GM21529 (cell line): ENCODE results near the gene WWOX.

Experiments used
- ATAC-seq: cut with Tn5 transposase; IDR thresholded peaks from one replicate; pipeline ENCODE4 v1.9.1; 2021; ENCODE audit not compliant: unreplicated experiment

The WWOX gene

DNA sequence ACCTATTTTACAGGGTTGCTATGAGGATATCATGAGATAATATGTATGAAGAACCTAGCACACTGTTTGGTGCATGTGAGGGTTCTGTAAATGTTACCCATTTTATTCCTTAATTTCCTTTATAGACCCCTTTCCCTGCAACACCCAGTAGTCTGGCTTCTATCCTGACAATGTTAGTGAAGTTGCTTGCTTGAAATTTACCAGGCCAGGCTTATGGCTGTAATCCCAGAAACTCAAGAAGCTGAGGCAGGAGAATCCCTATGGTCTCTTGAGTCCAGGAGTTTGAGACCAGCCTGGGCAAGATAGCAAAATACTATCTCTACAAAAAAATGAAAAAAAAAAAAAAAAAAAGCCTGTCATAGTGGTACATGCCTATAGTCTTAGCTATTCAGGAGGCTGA lies 779.1 kb downstream of the WWOX start:
- no peak for ATAC-seq

- ATAC-seq: no peak
Observed at GRCh38 chr16:78879011-78879410, 779.6 kb downstream of the WWOX start.

GRCh38 chr16:78882150-78882549 lies 782.7 kb downstream of the WWOX start:
- ATAC-seq: no peak

DNA sequence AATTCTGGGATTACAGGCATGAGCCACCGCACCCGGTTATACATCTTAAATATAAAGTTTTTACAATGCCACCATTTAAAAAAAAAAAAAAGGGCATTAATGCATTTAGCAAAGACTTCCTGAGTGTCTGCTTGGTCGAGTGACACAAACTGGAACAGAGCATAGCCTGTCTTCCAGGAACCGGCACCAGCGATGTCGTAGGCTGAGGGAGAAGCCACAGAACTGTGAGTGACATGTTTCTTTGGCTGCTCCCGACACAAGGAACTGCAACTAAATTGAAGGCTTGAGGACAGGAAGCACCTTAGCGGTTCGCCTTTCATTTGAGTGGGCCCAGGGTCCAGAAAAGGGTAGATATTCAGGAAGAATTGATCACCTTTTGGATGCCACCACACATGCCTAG lies 783.3 kb downstream of the WWOX start:
- ATAC-seq: no peak

GRCh38 chr16:78884204-78884603 lies 784.8 kb downstream of the WWOX start:
- no peak for ATAC-seq

DNA sequence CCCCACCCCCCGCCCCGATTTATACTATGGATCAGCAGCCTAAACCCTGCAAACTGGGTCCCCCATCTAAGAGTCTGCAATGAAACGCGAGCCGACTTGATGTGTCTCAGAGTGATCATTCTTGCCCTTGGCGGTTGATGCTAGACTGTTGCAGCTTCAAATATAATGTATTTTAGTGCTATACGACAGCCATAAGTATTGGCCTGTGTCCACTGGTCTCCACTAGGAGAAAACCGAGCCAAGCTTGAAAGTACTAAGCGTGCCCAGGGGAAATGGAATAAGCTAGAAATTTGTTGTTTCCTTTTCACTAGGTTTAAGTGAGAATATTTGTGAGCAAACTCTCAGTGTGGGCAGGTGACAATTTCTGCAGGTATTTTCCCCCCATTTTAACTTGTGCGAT lies 789.9 kb downstream of the WWOX start:
- no peak for ATAC-seq

DNA sequence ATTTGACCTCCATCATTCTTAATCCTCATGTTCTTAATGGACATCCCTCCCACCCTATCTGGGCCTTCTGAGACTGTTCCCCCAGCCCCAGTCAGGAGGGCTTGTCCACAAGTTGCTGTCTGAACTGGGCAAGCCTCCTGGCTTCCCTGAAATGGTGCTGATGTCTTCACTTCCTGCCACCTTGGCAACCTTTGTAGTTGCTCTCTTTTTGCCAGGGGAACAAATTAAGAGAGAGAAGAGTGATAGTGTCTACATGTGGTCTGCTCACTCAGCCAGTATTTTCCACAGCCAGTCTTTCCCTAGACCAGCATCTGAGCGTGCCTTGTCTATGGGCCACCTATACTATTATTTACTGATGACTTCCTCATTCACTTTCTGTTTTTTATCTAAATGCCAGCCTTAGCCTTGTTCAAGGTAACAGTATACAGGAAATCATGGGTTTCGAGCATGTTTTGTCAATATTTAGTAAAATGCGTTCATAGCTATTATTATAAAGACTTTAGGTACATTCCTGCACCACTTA lies 791.0 kb downstream of the WWOX start:
- no peak for ATAC-seq

GRCh38 chr16:78892951-78893733 lies 793.7 kb downstream of the WWOX start:
- no peak for ATAC-seq

GRCh38 chr16:78894886-78895285 lies 795.4 kb downstream of the WWOX start:
- no peak for ATAC-seq

DNA sequence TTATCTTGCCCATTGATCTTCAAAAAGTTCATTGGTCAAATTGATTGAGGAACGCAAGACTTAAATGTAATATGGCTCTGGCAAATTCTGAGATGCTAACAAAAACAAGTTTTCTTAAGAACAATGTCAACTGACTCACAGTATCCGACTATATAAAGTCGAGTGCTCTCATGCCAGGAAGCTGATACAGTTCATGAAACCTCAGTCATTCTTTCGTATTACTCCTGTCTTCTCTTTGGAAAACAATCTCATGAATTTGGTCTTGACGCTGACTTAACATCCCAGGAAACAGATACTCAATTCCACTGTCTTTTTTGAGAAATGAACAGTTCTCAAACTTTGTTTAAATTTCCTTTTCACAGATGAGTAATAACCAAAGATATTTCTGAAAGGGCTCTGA lies 796.2 kb downstream of the WWOX start:
- no peak for ATAC-seq

GRCh38 chr16:78896280-78896679 lies 796.8 kb downstream of the WWOX start:
- ATAC-seq: no peak

- ATAC-seq: no peak
Observed at GRCh38 chr16:78897299-78897698, 797.8 kb downstream of the WWOX start.

- no peak for ATAC-seq
Observed at GRCh38 chr16:78900044-78900811, 800.8 kb downstream of the WWOX start.

DNA sequence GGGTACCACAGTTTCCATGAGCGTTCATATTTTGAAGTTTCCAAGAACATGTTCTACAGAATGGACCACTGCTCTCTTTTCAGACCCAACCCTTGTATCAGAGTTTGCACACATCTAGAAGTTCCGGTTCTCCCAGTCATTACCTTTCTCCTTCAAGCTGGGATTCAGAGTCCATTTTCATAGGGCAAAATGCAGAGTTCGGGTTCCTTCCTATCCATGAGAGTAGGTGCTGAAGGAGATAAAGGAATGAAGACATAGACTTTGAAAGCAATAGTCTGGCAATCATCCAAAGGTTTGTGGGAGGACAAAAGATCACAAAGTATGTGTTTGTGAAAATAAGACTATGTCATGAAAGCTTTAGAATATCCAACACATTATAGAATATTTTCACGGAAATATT lies 801.5 kb downstream of the WWOX start:
- no peak for ATAC-seq

DNA sequence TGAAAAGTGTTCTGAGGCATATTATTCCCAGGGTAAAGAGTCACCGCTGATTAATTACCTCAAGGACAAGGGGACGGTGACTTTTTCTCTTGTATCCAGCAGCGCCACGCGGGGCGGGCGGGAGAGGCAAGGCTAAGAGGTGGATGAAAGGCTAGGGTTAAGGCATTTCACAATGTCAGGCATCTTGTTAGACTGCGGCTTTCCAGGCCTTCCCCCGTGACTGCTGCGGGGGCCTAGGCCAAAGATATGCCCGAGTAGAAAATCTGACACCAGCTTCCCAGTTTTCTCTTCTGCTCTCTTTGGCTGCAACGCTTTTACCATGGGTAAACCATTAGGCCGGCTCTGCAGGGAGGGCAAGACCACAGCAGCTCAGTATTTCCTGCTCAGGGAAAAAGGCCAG lies 802.9 kb downstream of the WWOX start:
- ATAC-seq: no peak

GRCh38 chr16:78903237-78903636 lies 803.8 kb downstream of the WWOX start:
- ATAC-seq: no peak

DNA sequence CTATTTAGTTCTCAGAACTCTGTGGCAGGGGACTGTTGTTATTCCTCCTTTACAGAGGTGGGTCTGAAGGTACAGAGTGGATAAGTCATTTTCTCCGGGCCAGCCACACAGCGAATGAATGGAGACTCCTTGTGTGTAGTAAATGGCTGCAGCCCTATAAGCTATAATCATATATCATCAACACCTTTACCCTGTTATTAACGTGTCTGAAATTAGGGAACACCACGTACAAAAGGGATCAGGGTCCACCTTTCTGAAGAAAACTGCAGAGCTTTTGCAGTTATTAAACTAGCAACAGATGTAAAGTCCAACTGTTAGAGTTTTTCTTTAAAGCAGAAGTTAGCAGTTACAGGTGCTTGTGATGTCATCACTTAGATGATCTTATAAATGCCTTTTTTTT lies 804.4 kb downstream of the WWOX start:
- ATAC-seq: no peak

DNA sequence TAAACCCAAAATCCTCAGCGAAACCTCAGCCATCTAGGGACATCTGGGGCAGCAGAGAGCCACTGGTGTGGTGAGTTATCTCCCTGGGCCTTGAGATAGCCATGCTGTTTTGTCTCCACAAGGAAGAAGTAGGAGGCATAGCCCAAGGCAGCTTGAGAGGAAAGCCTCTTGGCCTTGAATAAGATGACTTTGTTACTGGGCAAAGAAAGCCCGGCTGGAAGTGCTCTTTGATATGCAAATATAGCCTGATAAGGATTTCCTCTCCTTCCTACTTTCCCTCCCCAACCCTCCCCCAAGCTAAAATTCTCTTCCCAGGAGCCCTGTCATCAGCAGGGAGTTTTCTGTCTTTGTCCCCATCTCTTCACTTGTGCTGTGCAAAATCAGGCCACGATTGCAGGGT lies 806.7 kb downstream of the WWOX start:
- no peak for ATAC-seq

GRCh38 chr16:78909226-78909625 lies 809.8 kb downstream of the WWOX start:
- ATAC-seq: no peak

DNA sequence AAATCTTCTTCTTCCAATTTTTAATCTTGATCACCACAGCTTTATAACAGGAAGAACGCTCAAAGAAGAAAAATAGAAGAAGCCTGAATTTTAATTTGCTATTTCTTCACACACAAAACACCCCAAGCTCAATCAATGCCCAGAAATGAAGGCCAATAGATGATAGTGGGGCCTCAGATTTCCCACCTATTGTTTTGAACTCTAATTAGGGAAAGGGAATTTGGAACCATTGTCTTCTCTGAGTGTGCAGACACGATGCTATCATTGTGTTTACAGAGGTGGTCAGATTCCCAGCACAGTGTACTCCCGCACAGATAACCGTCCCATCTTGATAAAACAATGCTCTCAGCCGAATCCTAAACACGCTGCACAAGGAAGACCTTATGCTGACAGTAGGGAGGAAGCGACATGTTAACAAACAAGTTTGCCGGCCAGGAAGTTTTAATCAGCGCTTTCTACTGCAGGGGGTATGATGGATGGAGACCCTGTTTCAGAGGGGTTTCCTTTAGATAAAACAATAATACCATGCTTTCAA lies 816.4 kb downstream of the WWOX start:
- no peak for ATAC-seq

DNA sequence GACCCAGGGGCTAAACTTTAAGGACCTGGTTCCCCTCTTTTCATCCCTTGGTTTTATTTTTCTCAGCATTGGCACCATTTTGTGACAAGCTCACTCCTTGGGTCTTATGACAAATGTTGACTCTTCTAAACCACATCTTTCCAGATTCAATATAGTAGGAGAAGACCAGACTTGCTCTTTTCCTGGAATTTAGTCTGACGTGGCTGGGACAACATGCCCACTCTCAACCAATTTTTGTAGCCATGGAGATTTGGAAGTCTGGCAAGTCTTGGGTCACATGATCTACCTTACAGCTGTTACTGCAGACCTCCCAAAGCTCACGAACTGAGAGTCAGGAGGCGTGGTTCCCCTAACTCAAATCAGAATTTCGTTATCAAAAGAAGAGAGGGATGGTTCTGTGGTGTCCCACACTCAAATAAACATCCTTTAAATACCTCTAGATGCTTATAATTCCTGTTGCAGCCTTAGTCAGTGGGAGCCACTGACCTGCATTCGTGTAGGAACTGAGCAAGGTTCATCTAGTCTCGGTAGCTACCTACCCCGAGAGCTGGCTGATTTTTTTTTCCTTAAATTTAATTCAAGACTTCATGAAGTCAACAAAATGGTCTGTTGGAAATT lies 817.6 kb downstream of the WWOX start:
- no peak for ATAC-seq
